Fibroblast of peridontal ligament (primary cell): ENCODE data around the gene ACADS.

Experiments used
- DNase-seq: peaks from one replicate; pipeline ENCODE4 v3.0.0-alpha.2; 2010; ENCODE audit errors: extremely low read depth

ACADS gene

DNA sequence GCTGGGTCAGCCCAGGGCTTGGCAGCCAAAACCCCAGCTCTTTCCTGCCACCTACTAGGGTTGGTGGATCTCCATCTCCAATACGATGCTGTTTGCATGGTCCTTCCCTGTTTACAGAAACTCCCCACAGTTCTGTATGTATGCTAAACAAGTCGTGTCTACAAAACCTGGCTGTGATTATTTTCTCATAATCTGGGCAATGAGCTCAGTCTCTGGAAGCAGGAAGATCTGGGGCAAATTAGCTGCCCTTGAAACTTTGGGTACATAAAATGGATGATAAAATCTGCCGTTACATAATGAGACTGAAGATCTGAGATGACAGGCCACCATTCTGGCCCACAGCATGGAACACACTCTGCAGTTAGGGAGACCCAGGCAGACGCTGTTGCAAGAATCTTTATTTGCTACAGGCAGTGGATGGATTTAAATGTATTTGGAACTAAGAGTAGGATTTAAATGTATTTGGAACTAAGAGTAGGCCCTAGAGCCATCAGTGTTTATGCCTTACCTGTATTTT is 31.7 kb downstream of the ACADS start:
- no peak for DNase-seq

- DNase-seq, result no peak
Measured at GRCh38 chr12:120757949-120758348, 32.3 kb downstream of the ACADS start.

DNA sequence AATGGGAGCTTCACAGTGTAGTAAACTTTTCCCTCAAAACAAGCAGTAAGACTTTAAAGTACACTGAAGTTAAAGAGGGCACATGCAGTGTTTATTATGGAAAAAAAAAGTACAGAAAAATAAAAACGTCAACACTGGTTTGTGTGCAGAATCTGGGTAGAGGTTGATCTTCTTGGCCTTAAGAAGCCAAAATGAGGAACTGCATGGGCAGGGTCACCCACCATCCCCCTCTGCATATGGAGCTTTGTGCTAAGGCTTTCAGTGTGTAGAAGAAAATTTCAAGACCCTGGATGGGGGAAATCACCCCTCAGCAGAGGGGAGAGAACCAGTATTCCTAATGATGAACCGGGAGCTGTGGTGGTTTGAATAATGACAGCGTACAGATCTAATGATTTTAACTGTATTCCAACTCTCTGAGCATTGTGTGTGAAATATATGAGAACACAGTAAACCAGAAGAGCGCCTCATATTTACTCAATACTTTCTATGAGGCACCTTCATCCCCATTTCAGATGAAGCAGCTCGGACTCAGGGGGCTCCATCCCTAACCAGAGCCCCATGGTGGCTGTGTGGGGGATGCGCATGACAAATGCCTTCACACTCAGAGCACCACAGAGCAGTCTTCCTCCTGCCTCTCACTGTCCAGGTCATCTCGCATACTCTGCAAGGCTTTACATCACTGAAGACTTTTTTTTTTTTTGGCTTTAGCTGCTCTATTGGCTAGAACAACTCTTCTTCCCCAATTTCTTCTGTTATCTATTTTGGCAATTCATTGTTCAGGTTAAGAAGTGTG is 33.4 kb downstream of the ACADS start:
- no peak for DNase-seq

DNA sequence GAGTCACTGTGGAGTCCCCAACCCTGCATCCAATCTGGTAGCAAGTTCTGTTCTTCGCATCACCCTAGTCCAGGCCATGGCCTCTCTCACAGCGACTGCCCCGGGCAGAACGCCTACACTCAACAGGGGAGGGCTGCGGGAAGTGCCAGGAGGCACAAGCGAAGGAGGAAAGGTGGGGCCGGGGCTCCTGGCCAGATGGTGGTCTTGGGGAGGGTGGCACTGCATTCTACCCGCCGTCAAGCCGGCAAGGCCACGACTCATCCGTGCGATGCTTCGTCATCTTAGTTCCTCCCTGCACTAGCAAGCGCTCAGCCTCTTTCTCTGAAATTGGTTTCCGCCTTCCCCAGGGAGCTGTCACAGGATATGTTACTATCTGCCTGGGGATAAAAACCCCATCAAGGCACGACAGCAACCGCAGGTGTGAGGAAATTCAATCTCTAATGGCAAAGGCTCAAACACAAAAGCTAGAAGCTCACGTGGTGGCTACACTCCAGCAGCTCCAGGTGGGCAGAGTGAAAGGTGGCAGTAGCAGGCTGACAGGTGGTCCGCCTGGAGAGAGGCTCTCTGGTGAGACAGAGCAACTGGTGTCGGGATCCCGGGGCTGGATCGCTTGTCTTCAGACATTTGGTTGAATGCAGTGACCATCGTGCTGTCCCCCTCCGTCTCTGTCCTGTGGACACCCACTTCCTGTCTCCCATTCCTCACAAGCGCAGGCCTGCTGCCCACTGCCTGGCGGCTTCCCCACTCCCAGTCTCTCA is 34.1 kb downstream of the ACADS start:
- DNase-seq, result no peak

- DNase-seq, result no peak
Measured at GRCh38 chr12:120760349-120761254, 35.0 kb downstream of the ACADS start.

DNA sequence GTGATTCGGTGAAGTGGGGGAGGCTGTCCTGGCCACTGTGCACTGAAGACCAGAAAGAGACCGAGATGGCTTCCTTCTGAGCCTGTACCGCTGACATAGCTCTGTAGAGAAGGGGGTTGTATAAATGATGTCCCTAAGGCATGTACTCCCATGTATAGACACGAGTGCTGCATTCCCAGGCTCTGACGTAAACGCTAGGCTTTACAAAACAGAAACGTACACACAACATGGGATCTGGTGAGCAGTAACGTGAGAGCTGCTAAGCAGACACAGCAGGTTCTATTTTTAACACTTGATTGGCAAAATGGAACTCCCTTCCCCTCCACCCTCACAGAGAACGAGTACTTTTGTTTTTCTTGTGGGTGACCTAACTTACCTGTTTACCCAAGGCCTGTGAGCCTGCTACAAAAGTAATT is 35.9 kb downstream of the ACADS start:
- DNase-seq, result peak; percentile 86

- DNase-seq, result peak; percentile 9
Measured at GRCh38 chr12:120762086-120762485, 36.5 kb downstream of the ACADS start.

- DNase-seq, result no peak
Measured at GRCh38 chr12:120763250-120763649, 37.6 kb downstream of the ACADS start.

DNA sequence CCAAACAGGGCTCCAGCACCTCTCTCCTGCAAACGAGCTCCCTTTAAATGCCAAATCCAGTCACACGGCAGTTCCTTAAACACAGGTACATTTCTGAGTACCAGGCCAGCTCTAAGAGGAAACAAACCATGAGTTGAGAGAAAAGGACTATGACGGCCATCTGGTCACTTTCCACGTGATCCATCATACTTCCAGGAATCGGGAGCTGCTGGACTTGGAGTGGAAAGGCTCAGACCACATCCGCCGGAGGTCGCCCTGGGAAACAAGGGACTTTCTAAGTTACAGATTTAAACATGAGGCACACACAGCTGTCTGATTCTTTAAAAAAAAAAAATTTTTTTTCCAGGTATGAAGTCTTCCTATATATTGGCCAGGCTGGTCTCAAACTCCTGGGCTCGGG is 39.2 kb downstream of the ACADS start:
- DNase-seq, result no peak

GRCh38 chr12:120766566-120766965 is 40.9 kb downstream of the ACADS start:
- no peak for DNase-seq

DNA sequence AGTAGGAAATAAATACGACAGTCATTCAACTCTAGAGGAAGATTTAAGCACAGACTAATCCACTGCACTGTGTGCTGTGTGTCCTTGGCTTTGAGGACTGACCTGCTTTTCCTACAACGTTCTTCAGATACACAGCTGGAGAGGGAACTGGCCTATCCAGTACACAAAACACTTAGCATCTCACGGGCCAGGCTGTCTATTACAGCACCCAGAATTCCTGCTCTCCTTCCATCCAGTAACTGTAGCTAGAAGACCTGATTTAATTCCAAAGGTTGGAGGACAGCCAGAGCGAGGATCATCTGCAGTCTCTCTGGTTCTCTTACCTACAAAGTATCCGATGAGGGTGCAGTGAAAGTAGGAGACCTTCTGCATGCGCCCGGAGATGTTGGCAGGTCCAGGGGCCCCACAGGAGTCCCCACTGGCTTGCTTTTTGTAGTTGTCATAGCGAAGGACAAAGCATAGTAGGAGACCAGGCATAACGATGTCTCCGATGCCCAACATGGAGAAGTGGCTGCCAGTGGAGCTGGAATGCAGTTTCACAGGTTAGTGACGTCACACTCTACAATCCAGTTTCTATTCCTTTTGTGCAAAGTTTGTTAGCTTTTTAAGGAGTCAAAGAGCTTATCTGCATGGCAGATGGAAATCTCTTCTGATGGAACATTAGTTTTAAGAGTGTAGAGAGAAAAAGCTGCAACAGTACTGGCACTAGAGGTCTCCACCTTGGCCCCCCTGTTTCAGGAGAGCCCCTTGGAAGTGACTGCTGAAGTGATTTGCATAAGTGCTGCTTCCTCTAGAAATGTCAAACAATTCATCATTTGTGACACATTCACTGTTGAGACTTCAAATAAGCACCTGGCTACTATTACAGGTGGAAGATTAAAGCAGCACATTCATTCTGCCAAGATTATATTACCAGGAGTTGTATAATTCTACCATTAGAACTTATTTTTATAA is 41.7 kb downstream of the ACADS start:
- DNase-seq, result no peak

DNA sequence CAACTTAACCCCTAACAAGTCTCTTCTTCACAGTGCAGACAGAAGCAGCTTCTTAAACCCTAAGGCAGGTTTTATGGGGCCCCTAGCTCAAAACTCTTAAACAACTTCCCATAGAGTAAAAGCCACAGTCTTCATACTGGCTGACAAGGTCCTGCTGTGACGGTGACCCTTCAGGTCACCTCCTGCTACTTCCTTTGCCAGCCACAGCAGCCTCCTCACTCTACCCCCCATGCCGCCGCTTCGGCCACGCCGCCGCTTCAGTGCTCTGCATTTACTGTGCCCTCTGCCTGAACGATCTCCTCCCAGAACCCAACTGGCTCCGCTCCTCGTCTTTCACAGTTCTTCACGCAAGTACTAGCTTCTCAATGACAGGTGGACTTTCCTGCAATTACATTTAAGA is 45.5 kb downstream of the ACADS start:
- DNase-seq, result no peak

GRCh38 chr12:120774169-120774916 is 48.7 kb downstream of the ACADS start:
- DNase-seq, result no peak

- peak; percentile 13 for DNase-seq
Measured at GRCh38 chr12:120775862-120776552, 50.4 kb downstream of the ACADS start.

- DNase-seq, result peak; percentile 41
Measured at GRCh38 chr12:120783197-120783596, 57.6 kb downstream of the ACADS start.

- no peak for DNase-seq
Measured at GRCh38 chr12:120784804-120785203, 59.2 kb downstream of the ACADS start.

DNA sequence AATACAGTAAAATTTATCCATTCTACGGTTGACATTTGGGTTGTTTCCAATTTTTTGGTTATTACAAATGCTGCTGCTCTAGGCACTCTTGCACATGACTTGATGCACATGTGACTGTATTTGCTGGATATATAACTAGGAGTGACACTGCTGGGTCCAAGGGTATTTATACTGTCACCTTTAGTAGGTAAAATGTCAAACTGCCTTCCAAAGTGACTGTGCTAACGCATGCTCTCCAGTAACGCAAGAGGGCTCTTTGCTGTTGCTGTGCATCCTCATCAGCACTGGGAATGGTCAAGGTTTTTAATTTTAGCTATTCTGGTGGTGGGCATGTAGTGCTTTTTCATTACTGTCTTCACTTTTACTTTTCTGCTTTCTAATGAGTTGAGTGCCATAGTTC is 62.3 kb downstream of the ACADS start:
- DNase-seq, result no peak
